GM18517 (cell line): ENCODE results near the gene HSF2BP.
"Not testable (repeated sequence)": the region's sequence is repeated elsewhere in the genome, so short reads cannot be mapped to it uniquely, and the experiment has no call there.

Experiments
- ATAC-seq: cut with Tn5 transposase; IDR thresholded peaks from one replicate; pipeline ENCODE4 v1.9.1; 2021; ENCODE audit warnings: mild to moderate bottlenecking, moderate library complexity; ENCODE audit not compliant: unreplicated experiment

Gene HSF2BP

GRCh38 chr21:43688906-43689305, 29.6 kb upstream of the HSF2BP start:
- ATAC-seq: no peak

GRCh38 chr21:43687566-43688399, 28.5 kb upstream of the HSF2BP start:
- ATAC-seq: no peak

GRCh38 chr21:43686811-43687565, 27.7 kb upstream of the HSF2BP start:
- no peak for ATAC-seq

DNA sequence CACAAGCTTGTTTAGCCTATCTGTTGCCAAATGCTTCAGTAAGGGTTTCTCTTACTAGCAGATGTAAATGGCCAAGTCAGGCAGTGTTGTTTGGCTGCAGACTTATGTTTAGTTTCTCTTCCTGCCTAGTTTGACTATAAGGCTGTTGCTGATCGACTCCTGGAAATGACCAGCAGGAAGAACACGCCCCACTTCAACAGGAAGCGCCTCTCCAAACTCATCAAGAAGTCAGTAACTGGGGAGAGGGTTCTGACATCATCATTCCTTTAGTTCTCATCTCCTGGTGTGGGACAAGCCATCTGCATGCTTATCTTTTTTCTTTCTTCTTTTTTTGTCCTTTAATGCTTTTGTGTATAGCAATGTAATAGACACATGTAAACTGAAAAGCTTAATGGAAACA, 25.1 kb upstream of the HSF2BP start:
- ATAC-seq: no peak

DNA sequence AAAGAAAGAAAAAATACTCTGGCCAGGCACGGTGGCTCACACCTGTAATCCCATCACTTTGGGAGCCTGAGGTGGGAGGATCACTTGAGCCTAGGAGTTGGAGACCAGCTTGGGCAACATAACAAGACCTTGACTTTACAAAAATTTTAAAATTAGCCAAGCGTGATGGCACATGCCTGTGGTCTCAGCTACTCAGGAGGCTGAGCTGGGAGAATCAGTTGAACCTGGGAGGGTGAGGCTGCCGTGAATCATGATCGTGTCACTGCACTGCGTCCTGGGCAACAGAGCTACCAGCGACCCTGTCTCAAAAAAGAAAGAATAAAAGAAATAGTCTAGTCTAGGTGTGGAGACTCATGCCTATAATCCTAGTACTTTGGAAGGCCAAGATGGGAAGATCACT, 22.4 kb upstream of the HSF2BP start:
- no peak for ATAC-seq

DNA sequence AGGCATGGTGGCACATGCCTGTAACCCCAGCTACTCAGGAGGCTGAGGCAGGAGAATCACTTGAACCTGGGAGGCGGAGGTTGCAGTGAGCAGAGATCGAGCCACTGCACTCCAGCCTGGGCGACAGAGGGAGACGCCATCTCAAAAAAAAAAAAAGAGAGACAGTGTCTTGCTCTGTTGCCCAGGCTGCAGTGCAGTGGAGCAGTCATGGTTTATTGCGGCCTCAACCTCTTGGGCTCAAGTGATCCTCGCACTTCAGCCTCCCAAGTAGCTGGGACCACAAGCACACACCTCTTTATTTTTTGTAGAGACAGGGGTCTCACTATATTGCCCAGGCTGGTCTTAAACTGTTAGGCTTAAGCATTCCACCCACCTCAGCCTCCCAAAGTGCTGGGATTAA, 21.1 kb upstream of the HSF2BP start:
- ATAC-seq: not testable (repeated sequence)

GRCh38 chr21:43679951-43680350, 20.7 kb upstream of the HSF2BP start:
- ATAC-seq: no peak

- ATAC-seq: no peak
Measured at GRCh38 chr21:43676391-43676790, 17.1 kb upstream of the HSF2BP start.

GRCh38 chr21:43675871-43676270, 16.6 kb upstream of the HSF2BP start:
- ATAC-seq: no peak

DNA sequence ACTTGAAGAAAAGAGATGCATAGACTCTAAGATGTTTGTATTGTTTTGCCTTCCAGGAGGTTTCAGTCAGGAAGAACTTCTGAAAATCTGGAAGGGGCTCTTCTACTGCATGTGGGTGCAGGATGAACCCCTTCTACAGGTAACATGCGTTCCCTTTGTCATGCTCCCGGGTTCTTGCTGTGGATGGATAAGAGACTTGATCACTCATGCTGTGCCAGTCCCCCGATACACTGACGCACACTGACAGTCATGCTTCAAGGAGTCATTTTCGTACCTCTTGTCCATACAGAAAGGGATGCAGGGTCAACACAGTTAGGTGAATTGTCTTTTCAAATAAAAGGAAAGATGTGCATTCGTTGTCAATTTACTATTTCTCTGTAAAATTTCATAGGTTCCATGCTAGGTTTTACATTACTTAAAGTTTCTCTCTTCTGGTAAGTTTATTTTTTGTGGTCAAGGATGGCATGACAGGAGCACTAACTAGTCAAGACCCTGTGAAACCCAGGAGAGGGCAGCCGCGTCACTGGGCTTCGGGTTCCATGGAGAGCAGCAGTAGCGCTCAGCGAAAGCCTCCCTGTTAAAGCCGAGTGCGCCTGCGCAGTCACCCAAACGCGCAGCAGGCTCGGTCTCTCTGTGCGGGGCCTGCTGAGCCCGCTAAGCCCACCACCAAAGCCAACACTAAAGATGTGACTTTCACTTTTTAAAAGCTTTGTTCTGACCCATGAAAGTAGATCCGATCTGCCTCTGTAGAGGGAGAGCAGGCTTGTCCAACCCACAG, 10.7 kb upstream of the HSF2BP start:
- ATAC-seq: no peak

DNA sequence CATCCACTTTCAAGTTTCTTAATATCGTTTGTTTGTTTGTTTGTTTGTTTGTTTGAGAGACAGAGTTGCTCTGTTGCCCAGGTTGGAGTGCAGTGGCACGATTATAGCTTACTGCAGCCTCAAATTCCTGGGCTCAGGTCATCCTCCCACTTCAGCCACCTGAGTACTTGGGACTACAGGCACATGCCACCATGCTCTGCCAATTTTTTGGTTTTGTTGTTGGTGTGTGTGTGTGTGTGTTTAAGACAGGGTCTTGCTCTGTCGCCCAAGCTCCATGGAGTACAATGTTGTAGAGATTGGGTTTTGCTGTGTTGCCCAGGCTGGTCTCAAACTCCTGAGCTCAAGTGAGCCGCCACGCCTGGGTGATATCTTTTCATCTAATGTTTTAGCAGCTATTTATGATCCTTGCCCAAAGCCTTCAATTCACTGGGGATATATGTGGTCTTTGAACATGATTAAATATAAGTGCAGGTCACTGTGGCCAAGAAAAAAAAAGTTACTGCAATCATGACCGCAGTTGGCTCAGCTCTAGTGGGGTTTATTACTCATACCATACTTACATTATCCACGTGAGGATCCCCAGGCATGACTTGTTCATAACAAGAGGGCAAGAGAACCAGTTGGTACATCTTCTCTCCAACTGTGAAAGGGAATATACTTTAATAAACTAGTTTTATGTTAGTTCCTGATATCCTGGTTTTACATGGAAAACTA, 8.1 kb upstream of the HSF2BP start:
- ATAC-seq: no peak

GRCh38 chr21:43665879-43666278, 6.6 kb upstream of the HSF2BP start:
- ATAC-seq: no peak

- no peak for ATAC-seq
Measured at GRCh38 chr21:43664358-43664757, 5.1 kb upstream of the HSF2BP start.

DNA sequence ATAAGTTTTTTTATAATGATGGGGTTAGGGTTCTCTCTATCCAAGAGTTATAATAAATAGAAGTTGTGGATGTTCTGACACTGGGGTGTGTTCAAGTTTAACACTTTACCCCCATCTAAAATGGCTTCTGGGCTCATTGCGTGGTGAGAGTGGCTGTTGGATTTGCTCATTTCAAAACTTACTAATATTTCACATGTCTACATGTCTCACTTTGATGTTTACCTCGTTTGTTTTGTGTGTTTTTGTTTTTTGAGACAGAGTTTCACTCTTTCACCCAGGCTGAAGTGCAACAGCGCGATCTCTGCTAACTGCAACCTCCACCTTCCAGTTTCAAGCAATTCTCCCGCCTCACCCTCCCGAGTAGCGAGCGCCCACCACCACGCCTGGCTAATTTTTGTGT, 3.7 kb upstream of the HSF2BP start:
- no peak for ATAC-seq

DNA sequence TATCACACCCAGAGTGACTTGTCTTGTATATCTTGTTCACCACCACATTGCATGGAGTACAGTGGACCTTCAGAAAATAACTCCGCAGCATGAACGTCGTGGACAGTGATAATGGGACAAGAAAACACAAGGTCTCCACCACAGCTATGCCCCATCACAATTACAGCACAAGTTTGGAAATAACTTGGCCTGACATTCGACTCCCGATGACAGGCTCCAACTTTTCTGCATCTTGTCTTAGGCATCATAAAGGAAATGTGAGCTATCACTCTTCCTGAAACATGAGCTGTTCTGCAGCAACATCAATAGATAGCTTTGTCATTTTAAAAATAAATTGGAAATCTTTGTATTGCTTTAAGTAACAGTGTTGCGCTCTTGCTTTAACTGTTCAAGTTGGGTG, 3.0 kb upstream of the HSF2BP start:
- no peak for ATAC-seq

DNA sequence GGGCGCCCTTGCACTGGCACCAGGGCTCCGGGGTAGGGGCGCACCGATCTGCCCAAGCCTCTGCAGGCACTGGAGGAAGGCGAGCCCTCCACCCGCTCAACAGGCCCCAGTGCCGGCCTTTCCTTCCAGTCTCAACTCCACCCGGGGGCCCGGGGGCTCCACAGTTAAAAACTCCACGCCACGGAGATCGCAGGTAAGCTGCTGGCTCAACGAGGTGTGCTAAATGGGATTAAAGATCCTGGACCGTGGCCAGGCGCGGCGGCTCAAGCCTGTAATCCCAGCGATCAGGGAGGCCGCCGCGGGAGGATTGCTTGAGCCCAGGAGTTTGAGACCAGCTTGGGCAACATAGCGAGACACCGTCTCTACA, 536 bp downstream of the HSF2BP start:
- ATAC-seq: no peak

DNA sequence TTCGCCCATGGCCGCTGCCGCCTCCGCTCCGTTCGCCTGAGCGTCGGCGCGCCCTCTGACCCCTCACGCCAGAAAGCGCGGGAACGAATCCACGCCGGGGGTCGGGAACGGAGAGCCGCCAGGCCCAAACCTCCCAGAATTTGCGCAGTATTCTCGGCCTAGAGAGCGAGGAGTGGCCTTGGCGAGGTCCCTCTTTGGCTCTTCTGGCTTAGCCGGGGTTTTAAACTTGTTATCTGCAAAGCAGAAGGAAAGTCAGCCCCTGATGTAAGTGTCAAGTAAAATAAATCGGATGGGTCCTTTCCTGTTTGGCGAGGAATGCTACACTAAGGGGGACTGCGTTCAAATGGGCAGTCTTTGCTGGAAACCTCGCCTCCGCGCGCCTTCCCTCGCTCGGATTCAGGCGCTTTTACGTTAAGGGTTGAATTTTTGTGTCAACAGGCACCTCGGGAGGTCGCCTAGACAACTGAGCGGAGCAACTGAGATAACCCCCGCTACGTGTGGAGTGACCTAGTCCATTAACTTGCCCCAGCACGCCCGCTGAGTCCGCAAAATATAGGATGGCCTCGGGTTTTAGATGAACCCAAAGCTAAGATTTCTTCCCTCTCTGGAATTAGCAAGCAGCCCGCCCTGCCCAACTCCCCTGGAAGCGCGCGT, 1.1 kb downstream of the HSF2BP start:
- ATAC-seq: no peak

DNA sequence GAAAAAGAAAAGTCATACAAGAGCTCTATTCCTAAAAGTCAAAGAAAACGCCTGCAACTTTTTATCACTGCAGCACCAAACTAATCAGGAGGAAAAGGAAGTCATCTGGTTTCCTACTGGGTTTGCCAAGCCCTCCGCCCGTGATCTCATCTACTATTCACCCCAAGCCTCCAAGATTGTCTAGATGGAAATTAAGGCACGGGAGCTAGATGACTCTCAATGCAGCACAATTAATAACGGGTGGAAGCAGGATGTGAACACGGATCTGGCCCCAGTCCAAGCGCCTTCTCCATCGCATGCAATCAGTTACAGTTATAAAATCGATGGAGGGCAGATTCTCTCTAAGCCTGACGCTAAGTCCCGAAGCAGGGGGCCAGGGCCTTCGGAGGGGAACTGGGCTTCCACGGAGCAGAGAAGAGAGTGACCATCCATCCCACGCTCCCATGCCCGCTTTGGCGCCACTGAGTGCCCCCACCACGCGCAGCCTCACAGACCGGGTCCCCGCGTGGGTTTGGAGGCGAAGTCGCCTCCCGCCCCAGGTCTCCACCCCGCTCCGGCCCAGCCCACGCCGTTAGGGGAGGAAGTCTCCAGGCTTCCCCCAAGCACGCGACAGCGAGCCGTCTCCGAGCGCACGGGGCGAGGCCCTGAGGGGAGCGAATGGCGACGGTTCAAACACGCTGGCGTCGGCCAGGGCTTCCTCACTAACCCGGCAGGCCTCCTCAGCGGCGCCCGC, 1.8 kb downstream of the HSF2BP start:
- no peak for ATAC-seq

DNA sequence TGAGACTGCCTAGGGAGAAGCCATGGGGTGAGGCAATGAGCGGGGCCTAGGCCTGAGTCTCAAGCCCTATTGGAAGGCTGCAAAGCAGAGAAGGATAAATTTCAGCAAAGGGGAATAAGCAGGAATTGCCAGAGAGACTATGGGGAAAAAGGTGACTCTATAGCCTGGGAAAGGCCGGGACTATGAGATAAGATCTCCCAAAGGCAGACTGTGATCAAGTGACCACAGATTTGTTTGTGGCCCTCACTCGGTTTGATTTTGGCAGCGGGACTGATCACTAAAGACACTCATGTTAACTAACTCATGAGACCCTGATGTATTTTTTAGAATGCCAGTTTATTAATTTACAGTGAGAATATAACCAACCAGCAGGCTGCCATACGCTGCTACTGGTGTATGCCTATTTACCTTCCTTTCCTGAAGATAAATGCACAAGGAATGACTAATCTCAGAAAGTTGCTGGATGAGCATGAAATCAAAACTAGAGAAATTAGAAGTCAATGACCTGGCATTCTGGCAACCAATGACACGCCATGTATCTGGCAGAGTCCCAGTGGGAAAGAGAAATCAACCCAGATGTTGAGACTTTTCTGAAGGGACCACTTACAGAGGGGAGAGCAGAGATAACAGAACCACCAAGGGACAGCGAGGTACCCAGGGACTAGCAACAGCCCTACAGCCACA, 4.3 kb downstream of the HSF2BP start:
- ATAC-seq: no peak
